Epithelial cell of proximal tubule (primary cell): ENCODE data around the gene HDHD3. TPM values are rescaled to one million over a fixed set of nuclear protein-coding genes. Genes with fewer than 3 reads are reported as not detected.
"Not testable (repeated sequence)": the region's sequence is repeated elsewhere in the genome, so short reads cannot be mapped to it uniquely, and the experiment has no call there.

Experiments
- DNase-seq: peaks from one replicate; pipeline ENCODE4 v3.0.0-alpha.2; 2011; ENCODE audit warnings: low read depth
- H3K4me3 ChIP-seq: 2 replicates; pipeline ENCODE4 v1.5.1; 2011; ENCODE audit warnings: low read depth, mild to moderate bottlenecking, low read length
- CTCF ChIP-seq: conservative IDR thresholded peaks from 2 replicates; pipeline ENCODE4 v1.5.1; 2012; ENCODE audit warnings: low read depth, mild to moderate bottlenecking, low read length
- total RNA-seq: library from RNA; depleted of rRNA; stranded (reverse); fragments of >200 nt; gene quantifications from 2 replicates; pipeline ENCODE4 v1.2.3, GENCODE V29; 2015

HDHD3 gene
- total RNA-seq, 1 donor from 2014 or later, result 13.5 TPM

GRCh38 chr9:113409883-113410206, 33.1 kb upstream of the HDHD3 start:
- DNase-seq, result no peak
- TF ChIP-seq CTCF, result no peak
- H3K4me3 ChIP-seq, result peak overlapping the region; percentile 84

DNA sequence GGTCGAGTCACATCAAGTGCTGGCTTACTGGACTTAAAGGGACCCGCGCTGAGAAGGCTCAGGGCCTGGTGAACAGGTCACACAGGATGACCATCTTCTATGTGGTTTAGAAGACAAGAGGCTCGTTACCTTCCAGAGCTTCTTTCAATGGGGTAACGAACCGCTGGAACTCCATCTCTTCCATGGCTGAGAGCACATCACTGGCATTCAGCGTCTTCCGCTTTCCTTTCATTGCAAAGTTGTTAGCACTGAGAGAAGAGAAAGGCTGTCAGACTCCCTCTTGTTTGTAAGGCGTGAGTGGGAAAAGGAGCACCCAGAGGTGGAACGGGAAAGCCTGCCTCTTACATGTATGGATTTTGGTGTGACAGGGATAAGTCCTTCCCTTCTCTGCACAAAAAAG, 32.7 kb upstream of the HDHD3 start:
- DNase-seq, result no peak
- no peak for TF ChIP-seq CTCF
- H3K4me3 ChIP-seq, result peak overlapping the region; percentile 84

- DNase-seq, result peak; percentile 12
- peak; percentile 83 for TF ChIP-seq CTCF
- not testable (repeated sequence) for H3K4me3 ChIP-seq
These were observed 30.2 kb upstream of the HDHD3 start for GRCh38 chr9:113406873-113407511.

DNA sequence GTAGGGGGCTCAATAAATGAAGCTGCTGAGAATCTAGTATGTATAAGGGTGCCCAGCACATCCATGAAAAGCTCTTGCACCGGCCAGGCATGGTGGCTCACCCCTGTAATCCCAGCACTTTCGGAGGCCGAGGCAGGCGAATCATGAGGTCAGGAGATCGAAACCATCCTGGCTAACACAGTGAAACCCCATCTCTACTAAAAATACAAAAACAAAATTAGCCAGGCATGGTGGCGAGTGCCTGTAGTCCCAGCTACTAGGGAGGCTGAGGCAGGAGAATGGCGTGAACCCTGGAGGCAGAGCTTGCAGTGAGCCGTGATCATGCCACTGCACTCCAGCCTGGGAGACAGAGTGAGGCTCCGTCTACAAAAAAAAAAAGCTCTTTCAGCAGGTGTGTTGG, 29.6 kb upstream of the HDHD3 start:
- H3K4me3 ChIP-seq, DNase-seq: not testable (repeated sequence)

DNA sequence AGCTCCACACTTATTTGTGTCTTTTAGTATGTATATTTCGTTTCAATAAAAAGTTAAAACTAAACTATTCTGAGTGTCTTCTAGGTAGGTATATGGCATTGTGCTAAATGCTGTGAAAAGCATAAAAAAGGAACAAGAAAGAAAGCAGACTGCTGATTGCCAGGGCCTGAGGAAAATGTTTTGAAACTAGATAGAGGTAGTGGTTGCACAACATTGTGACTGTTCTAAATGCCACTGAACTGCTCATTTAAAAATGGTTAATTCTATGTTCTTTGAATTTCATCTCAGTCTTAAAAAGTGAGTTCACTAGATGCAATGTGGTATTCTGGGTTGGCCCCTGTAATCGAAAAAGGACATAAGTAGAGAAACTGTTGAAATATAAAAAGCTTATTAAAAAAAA, 26.9 kb upstream of the HDHD3 start:
- no peak for TF ChIP-seq CTCF
- H3K4me3 ChIP-seq, result no peak overlapping the region
- no peak for DNase-seq

DNA sequence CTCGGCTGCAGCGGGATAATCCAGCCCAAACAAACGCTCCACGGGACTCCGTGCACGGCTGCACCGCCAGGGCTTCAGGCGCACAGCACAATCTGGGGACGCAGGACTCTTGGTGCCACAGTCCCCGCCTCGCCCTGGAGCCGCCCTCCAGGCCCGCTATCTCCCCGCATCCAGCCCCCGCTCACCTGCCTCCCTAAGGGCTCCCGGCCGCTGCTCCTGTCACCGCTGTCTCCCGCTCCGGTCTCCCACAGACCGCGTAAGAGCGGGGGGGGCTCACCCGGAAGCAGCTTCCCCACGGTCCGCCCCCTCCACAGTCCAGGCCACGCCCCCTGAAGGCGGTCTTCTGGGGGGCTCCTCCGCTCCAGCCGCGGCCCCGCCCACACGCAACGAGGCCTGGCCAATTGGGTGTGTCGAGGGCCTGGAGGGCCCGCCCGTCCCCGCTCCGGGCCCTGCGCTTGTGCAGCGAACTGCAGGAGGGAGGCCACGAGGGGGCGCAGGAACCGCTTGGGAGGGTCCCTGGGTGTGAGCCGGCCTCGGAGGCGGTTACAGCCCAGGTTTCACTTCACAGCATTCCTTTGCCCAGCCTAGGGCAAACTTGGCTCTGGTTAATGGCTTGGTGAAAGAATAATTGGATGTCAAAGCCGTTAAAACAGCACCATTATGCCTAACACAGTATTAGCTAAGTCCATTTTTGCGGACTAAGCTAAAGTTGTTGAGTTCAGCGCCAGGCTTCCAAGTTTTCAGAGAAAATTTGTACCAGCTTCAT, 24.4 kb upstream of the HDHD3 start, which contains the start of gene ALAD:
TSS of gene ALAD (minus strand) at position 258 of the 766 bp plus-strand sequence. CDS start 7,725 bp downstream, outside the sequence.
- H3K4me3 ChIP-seq, result peak within 1 kb of the TSS; percentile 97
- DNase-seq, result peak; percentile 61
- TF ChIP-seq CTCF, result peak; percentile 90

- no peak for TF ChIP-seq CTCF
- no peak for DNase-seq
- H3K4me3 ChIP-seq, result peak overlapping the region; percentile 97
These were observed 22.9 kb upstream of the HDHD3 start for GRCh38 chr9:113399646-113400200.
